ENCODE measurements around the gene KCNK5. TPM values are rescaled to one million over a fixed set of nuclear protein-coding genes. Genes with fewer than 3 reads are reported as not detected.

Gene KCNK5
- total RNA-seq, 4 donors from 2014 or later = 6.2 to 9.2 (median 7.4) TPM

GRCh38 chr6:39140556-39141167 lies 88.6 kb downstream of the KCNK5 start:
- Histone ChIP-seq H3K4me3 (no peak overlapping the region), H3K9me3 (peaks cover 0 to 16% (median 15%) of the 10 kb centered on the region in 4 donors), H3K27me3 (peaks cover 0 to 23% (median 4%) of the 10 kb centered on the region in 4 donors), H3K27ac (replicated peaks in 1 of 4) (no peak overlapping the region), H3K36me3 (no peaks in the 10 kb centered on the region), H3K4me1 (peaks cover 0 to 4% (median 0%) of the 10 kb centered on the region in 4 donors)
- no peak for DNase-seq (ENCODE audit: extremely low spot score)
- WGBS = 67% methylated on average over 7 of the region's 7 CpGs
- TF ChIP-seq POLR2A (IDR thresholded peaks at IDR 0.05; ENCODE audit: low read depth) (no peak), EP300 (IDR thresholded peaks at IDR 0.05) (no peak), CTCF (IDR thresholded peaks at IDR 0.05) (no peak), POLR2AphosphoS5 (IDR thresholded peaks at IDR 0.05) (no peak)
- intact Hi-C loops (cut with DNase I) = no loop called here

Other genes with a start within 250 kb of the KCNK5 start
- not detected for gene GLP1R, start 180.7 kb downstream of the KCNK5 start, total RNA-seq
- gene SAYSD1, start 114.3 kb downstream of the KCNK5 start, total RNA-seq = 10 to 100 TPM; 10.8 to 21.6 (median 19.2) TPM
- gene KCNK17, start 84.9 kb upstream of the KCNK5 start, total RNA-seq = under 1 TPM in 1 of 4 donors, not detected in 3; 0.17 TPM
- not detected for gene KCNK16, start 93.2 kb upstream of the KCNK5 start, total RNA-seq